DND-41 (cell line): Measurements from ENCODE around the gene CLEC18A.
"Not testable (repeated sequence)": the region's sequence is repeated elsewhere in the genome, so short reads cannot be mapped to it uniquely, and the experiment has no call there.

Source experiments
- ATAC-seq: fragments of 200-7000 bp; cut with Tn5 transposase; 3 replicates; pipeline ENCODE4 v1.9.1; 2021; ENCODE audit warnings: low read depth; ENCODE audit not compliant: insufficient read depth
- DNase-seq: peaks from one replicate; pipeline ENCODE4 v3.0.0-alpha.2; 2020
- H2AFZ ChIP-seq: 2 replicates; pipeline ENCODE4 v1.6.0; 2012; ENCODE audit warnings: low read depth, low read length
- H3K27ac ChIP-seq: 2 replicates; pipeline ENCODE4 v1.5.1; 2012; ENCODE audit warnings: low read length, inconsistent platforms
- H3K27me3 ChIP-seq: fragments of 200-600 bp; sonication (generic); 2 replicates; pipeline ENCODE4 v1.6.0; 2012; ENCODE audit warnings: low read length, mild to moderate bottlenecking, inconsistent platforms; ENCODE audit not compliant: insufficient read depth, poor library complexity
- H3K36me3 ChIP-seq: 2 replicates; pipeline ENCODE4 v1.5.1; 2012; ENCODE audit warnings: low read length, inconsistent platforms; ENCODE audit not compliant: insufficient read depth
- H3K4me1 ChIP-seq: 2 replicates; pipeline ENCODE4 v1.5.1; 2012; ENCODE audit warnings: mild to moderate bottlenecking, low read length; ENCODE audit not compliant: insufficient read depth
- H3K4me2 ChIP-seq: 2 replicates; pipeline ENCODE4 v1.6.0; 2012; ENCODE audit warnings: mild to moderate bottlenecking, moderate library complexity, low read length, inconsistent platforms; ENCODE audit not compliant: insufficient read depth
- H3K4me3 ChIP-seq, 2 experiments: fragments of 200-600 bp in 1 of 2; shearing (Covaris generic) in 1 of 2; 2 replicates each; pipeline ENCODE4 v1.5.1; 2012 to 2016; ENCODE audit warnings: inconsistent platforms in 2 of 2, low read length in 2 of 2, mild to moderate bottlenecking in 2 of 2, low read depth in 1 of 2, moderate library complexity in 1 of 2
- H3K79me2 ChIP-seq: 2 replicates; pipeline ENCODE4 v1.6.0; 2012; ENCODE audit warnings: low read length, inconsistent platforms; ENCODE audit not compliant: insufficient read depth
- H3K9ac ChIP-seq: 2 replicates; pipeline ENCODE4 v1.6.0; 2012; ENCODE audit warnings: low read depth, mild to moderate bottlenecking, inconsistent platforms, low read length, moderate library complexity
- H3K9me3 ChIP-seq: 2 replicates; pipeline ENCODE4 v1.5.1; 2012; ENCODE audit warnings: low read length, moderate library complexity, mild to moderate bottlenecking, inconsistent platforms; ENCODE audit not compliant: insufficient read depth, severe bottlenecking
- H4K20me1 ChIP-seq: 2 replicates; pipeline ENCODE4 v1.6.0; 2012; ENCODE audit warnings: low read length; ENCODE audit not compliant: insufficient read depth

Gene CLEC18A

DNA sequence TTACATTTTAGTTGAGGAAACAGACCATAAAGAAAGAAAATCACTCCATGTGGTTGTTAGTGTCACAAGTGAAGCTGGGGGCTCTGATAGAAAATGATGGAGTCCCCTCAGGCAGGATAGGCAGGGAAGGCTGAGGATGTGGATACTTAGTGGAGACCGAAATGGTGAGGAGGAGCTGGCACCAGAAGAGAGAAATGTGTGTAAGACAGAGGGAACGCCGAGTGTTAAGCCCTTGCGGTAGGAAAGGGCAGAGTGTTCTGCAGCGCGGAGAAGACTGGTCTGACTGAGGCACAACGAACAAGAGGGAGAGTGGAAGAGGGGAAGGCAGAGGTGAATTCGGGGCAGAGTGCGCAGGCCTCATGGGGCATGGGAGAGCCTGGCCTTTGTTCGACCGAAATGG lies 61.2 kb downstream of the CLEC18A start:
- not testable (repeated sequence) for H3K36me3 ChIP-seq, DNase-seq, H2AFZ ChIP-seq, H3K4me3 ChIP-seq, ATAC-seq, H3K9ac ChIP-seq, H3K27me3 ChIP-seq, H3K9me3 ChIP-seq, H3K79me2 ChIP-seq, H4K20me1 ChIP-seq, H3K4me1 ChIP-seq, H3K4me2 ChIP-seq, H3K27ac ChIP-seq

DNA sequence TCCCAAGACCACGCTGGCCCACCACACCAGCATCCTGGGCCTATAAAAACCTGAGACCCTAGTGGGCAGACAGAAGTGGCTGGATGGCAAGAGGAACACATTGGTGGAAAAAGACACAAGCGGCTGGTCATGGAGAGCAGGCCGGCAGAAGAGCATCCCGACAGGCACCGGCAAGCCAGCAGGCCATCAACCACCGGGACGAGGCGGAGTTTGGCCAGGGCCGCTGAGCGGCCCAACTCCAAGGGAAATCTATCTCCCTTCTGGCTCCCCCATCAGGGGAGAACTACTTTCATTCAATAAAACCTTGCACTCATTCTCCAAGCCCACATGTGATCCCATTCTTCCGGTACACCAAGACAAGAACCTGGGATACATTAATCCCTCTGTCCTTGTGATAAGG lies 61.8 kb downstream of the CLEC18A start:
- not testable (repeated sequence) for H3K9ac ChIP-seq, H3K9me3 ChIP-seq, H4K20me1 ChIP-seq, H3K36me3 ChIP-seq, H3K27me3 ChIP-seq, DNase-seq, H3K4me2 ChIP-seq, H3K4me3 ChIP-seq, H3K4me1 ChIP-seq, H3K79me2 ChIP-seq, ATAC-seq, H3K27ac ChIP-seq, H2AFZ ChIP-seq
